ENCODE results near the gene PLEKHH2.

DNA sequence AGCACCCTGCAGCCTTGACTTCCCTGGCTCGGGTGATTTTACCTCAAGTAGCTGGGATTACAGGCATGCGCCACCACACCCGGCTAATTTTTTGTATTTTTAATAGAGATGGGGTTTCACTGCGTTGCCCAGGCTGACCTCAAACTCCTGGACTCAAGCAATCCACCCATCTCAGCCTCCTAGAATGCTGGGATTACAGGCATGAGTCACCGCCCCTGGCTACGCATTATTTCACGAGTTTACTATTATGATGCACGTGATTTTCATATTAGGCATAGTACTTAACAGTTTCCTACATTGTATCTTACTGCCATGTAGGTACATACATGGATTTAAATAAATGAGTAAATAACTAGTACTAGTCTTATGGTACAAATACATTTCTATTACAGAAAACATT lies 141.2 kb downstream of the PLEKHH2 start:
- TF ChIP-seq, protein P1, sequence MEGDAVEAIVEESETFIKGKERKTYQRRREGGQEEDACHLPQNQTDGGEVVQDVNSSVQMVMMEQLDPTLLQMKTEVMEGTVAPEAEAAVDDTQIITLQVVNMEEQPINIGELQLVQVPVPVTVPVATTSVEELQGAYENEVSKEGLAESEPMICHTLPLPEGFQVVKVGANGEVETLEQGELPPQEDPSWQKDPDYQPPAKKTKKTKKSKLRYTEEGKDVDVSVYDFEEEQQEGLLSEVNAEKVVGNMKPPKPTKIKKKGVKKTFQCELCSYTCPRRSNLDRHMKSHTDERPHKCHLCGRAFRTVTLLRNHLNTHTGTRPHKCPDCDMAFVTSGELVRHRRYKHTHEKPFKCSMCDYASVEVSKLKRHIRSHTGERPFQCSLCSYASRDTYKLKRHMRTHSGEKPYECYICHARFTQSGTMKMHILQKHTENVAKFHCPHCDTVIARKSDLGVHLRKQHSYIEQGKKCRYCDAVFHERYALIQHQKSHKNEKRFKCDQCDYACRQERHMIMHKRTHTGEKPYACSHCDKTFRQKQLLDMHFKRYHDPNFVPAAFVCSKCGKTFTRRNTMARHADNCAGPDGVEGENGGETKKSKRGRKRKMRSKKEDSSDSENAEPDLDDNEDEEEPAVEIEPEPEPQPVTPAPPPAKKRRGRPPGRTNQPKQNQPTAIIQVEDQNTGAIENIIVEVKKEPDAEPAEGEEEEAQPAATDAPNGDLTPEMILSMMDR (conservative IDR thresholded peaks at IDR 0.05; ENCODE audit: low read depth in 2 of 2) = no peak
- no peak for TF ChIP-seq EZH2phosphoT487 (IDR thresholded peaks at IDR 0.05; ENCODE audit: unreplicated experiment)
- TF ChIP-seq EZH2 (IDR thresholded peaks at IDR 0.05; ENCODE audit: low read depth, unreplicated experiment) = no peak
- TF ChIP-seq, protein P2, sequence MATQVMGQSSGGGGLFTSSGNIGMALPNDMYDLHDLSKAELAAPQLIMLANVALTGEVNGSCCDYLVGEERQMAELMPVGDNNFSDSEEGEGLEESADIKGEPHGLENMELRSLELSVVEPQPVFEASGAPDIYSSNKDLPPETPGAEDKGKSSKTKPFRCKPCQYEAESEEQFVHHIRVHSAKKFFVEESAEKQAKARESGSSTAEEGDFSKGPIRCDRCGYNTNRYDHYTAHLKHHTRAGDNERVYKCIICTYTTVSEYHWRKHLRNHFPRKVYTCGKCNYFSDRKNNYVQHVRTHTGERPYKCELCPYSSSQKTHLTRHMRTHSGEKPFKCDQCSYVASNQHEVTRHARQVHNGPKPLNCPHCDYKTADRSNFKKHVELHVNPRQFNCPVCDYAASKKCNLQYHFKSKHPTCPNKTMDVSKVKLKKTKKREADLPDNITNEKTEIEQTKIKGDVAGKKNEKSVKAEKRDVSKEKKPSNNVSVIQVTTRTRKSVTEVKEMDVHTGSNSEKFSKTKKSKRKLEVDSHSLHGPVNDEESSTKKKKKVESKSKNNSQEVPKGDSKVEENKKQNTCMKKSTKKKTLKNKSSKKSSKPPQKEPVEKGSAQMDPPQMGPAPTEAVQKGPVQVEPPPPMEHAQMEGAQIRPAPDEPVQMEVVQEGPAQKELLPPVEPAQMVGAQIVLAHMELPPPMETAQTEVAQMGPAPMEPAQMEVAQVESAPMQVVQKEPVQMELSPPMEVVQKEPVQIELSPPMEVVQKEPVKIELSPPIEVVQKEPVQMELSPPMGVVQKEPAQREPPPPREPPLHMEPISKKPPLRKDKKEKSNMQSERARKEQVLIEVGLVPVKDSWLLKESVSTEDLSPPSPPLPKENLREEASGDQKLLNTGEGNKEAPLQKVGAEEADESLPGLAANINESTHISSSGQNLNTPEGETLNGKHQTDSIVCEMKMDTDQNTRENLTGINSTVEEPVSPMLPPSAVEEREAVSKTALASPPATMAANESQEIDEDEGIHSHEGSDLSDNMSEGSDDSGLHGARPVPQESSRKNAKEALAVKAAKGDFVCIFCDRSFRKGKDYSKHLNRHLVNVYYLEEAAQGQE (IDR thresholded peaks at IDR 0.05; ENCODE audit: unreplicated experiment) = no peak
- TF ChIP-seq ZNF114 (CRISPR knock-in tag; IDR thresholded peaks at IDR 0.05) = no peak
- no peak for TF ChIP-seq CREB1 (CRISPR knock-in tag; IDR thresholded peaks at IDR 0.05; ENCODE audit: low read depth)
